Endothelial cell of umbilical vein (primary cell): ENCODE data around the gene SF3B5.

ENCODE experiments used
- EZH2 ChIP-seq: IDR thresholded peaks from 2 replicates; pipeline ENCODE4 v1.6.1; 2012; ENCODE audit warnings: borderline replicate concordance, low read depth, mild to moderate bottlenecking, moderate library complexity, low read length, inconsistent platforms; ENCODE audit not compliant: severe bottlenecking
- GATA2 ChIP-seq: IDR thresholded peaks from 2 replicates; pipeline ENCODE4 v1.7.0; 2011; ENCODE audit warnings: low read depth, mild to moderate bottlenecking, moderate library complexity, mixed read lengths, low read length; ENCODE audit not compliant: insufficient read length, insufficient read depth
- TF ChIP-seq, protein P1 (sequence below), 2 donors: IDR thresholded peaks; 1 replicate in 1 of 2; 2 replicates in 1 of 2; pipeline ENCODE4 v1.5.1; 2011; ENCODE audit warnings: low read length in 2 of 2, mild to moderate bottlenecking in 2 of 2, moderate library complexity in 2 of 2, control low read depth in 1 of 2, inconsistent platforms in 1 of 2, low read depth in 1 of 2; ENCODE audit not compliant: insufficient read depth in 1 of 2; ENCODE audit errors: extremely low read depth in 1 of 2

DNA sequence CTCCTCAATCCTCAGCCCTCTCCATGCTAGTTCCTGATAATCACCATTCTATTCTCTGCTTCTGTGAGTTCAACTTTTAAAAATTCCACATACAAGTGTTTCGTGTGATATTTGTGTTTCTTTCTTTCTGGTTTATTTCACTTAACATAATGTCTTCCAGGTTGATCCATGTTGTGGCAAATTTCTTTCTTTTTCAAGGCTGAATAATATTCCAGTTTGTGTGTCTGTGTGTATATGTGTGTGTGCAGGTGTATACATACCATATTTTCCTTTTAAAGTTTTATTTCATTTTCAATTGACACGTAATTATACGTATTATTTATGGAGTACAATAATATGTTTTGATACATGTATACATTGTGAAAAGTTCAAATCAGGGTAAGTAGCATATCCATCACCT lies 19.8 kb upstream of the SF3B5 start:
- TF ChIP-seq, protein P1, sequence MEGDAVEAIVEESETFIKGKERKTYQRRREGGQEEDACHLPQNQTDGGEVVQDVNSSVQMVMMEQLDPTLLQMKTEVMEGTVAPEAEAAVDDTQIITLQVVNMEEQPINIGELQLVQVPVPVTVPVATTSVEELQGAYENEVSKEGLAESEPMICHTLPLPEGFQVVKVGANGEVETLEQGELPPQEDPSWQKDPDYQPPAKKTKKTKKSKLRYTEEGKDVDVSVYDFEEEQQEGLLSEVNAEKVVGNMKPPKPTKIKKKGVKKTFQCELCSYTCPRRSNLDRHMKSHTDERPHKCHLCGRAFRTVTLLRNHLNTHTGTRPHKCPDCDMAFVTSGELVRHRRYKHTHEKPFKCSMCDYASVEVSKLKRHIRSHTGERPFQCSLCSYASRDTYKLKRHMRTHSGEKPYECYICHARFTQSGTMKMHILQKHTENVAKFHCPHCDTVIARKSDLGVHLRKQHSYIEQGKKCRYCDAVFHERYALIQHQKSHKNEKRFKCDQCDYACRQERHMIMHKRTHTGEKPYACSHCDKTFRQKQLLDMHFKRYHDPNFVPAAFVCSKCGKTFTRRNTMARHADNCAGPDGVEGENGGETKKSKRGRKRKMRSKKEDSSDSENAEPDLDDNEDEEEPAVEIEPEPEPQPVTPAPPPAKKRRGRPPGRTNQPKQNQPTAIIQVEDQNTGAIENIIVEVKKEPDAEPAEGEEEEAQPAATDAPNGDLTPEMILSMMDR (IDR thresholded peaks at IDR 0.05; ENCODE audit: extremely low read depth in 1 of 2, insufficient read depth in 1 of 2, low read depth in 1 of 2, low read length in 2 of 2): no peak
- TF ChIP-seq GATA2 (no peak), EZH2 (no peak)
